GM21381 (cell line): Measurements from ENCODE around the gene E2F8.
"Not testable (repeated sequence)": the region's sequence is repeated elsewhere in the genome, so short reads cannot be mapped to it uniquely, and the experiment has no call there.

ENCODE experiments used
- ATAC-seq: cut with Tn5 transposase; IDR thresholded peaks from one replicate; pipeline ENCODE4 v1.9.1; 2021; ENCODE audit warnings: mild to moderate bottlenecking, moderate library complexity; ENCODE audit not compliant: unreplicated experiment

The E2F8 gene, protein sequence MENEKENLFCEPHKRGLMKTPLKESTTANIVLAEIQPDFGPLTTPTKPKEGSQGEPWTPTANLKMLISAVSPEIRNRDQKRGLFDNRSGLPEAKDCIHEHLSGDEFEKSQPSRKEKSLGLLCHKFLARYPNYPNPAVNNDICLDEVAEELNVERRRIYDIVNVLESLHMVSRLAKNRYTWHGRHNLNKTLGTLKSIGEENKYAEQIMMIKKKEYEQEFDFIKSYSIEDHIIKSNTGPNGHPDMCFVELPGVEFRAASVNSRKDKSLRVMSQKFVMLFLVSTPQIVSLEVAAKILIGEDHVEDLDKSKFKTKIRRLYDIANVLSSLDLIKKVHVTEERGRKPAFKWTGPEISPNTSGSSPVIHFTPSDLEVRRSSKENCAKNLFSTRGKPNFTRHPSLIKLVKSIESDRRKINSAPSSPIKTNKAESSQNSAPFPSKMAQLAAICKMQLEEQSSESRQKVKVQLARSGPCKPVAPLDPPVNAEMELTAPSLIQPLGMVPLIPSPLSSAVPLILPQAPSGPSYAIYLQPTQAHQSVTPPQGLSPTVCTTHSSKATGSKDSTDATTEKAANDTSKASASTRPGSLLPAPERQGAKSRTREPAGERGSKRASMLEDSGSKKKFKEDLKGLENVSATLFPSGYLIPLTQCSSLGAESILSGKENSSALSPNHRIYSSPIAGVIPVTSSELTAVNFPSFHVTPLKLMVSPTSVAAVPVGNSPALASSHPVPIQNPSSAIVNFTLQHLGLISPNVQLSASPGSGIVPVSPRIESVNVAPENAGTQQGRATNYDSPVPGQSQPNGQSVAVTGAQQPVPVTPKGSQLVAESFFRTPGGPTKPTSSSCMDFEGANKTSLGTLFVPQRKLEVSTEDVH

DNA sequence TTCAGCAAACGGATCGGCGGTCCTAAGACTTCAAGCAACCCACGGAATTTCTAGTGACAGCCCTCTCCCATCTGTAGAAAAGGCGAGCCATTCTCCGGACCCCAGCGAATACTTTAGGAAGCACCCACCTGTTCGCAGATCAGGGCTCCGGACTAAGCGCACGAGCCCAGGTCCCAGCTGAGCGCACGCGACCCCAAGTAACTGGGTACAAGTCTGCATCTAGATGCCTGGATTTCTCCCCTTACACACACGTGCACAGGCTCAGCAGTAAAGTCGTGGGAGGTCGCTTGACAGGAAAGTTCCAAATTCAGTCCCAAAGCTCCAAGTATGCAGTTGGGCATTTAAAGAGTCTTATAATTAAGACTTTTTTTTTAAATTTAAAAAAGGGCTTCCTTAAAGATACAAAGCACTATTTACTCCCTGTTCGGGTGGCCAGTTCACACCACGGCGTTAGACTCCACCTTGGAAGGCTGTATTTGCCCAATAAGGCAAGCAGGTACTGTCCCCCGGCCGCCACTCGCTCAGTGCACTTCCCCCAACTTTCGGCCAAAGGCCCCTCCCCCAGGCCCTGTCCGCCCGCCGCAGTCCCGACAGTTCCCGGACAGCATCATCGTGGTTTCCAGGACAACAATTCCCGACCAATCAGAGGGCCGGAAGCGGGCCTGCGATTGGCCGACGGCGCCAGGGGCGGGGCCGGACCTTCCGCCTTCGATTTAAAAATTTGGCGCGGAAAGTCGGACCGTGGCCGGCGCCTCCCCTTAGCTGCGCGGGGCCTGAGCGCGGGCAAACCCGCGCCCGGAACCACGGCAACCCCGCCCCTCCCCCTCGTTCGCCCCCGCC, at the start of gene E2F8:
Gene E2F8 (minus strand): TSS at position 526 of the 840 bp plus-strand sequence. CDS start 824 bp downstream, outside the sequence.
- ATAC-seq, result peak; percentile 84

DNA sequence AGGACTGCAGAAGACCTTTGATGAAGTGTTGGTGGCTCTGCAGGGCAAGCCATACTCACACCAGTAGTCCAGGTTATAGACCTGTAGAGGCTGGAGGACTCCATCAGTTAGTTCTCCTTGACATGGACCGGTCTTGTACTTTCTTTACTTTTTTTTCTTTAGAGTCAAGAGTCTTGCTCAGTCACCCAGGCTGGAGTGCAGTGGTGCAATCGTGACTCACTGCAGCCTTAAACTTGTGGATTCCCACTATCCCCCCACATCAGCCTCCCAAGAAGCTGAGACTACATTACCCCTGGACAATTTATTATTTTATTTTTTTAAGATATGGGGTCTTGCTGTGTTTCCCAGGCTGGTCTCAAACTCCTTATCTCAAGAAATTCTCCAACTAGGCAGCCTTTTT, 49.6 kb upstream of the E2F8 start:
- ATAC-seq, result no peak

DNA sequence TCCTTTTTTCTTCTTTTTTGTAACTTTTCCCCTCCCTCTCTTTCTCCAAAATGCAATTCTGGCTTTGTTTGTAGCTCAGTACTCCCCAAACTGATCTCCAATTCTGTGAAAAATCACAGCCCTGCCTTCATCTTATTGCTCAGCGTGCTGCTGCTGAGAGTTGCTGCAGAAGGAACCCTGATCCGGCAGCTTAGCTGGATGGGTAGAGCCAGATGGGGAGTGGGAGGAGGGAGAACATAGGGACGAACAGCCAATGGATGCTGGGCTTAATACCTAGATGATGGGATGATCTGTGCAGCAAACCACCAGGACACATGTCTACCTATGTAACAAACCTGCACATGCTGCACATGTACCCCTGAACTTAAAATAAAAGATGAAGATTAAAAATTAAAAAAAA, 47.5 kb upstream of the E2F8 start:
- no peak for ATAC-seq

DNA sequence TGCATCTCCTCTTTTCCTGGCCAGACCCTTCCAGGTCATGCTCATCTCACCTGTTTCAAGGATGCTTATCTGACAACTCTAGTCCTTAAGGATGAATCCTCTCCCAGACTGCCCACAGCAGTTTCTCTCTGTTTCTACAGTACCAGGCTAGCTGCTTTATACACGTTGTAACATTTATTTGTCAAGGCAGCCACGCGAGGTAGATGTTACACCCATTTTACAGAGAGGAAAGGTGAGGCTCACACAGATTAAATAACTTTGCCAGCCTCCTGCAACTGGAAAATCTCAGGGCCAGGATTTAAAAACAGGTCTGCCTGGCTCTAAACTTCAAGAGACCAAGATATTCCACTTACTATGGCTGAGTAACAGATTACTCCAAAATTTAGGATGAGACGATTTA, 45.7 kb upstream of the E2F8 start:
- no peak for ATAC-seq

DNA sequence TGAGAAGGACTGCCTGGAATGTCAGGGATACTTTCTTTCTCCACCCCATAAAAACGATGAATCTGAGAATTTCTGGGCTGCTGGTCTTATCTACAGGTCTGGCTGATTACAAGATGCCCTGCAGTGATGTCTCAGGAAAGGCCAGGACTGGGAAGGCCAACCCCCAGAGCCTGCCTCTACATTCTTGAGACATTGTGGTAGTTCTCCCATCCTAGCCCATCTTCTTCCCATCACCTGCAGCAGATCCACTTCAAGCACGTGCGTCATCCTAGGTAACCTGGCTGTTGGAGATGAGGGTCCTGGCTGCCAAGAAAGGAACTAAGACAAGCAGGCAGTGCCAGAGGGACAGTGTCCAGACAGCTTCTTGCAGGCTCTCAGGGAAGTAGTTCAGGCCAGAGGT, 44.1 kb upstream of the E2F8 start:
- ATAC-seq, result no peak

DNA sequence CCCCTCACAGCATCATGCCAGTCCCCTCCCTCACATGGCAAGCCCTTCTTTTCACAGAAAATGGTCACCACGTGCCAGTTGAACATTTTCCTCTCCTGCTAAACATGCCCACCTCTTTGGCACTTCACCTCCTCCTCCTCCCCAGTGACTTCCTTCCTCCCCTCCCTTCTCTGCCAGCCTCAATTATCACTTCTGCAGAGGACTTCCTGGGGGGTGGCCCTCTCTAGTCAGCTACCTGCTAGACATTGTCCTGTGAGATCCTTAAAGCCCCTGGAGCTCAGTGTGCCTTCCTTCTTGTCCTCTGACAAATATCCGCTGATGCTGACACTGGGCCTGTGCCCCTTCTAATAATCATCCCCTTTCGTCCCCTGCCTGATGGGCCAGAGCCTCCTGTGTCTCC, 43.2 kb upstream of the E2F8 start:
- no peak for ATAC-seq

DNA sequence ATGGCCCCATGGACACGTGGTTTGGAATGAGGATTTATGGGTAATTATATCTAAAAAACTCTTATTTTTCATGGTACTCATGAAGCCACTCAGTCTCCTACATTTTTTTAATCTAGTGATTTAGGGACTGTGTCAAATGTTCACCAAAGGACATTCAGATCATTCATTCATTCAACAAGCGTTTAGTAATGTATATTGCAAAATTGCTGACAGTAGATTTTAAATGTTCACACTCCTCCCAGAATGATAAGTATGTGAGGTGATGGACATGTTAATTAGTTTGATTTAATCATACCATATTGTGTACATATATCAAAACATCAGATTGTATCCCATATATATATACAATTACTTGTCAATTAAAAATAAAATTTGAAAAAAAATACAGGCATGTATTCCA, 40.8 kb upstream of the E2F8 start:
- no peak for ATAC-seq

DNA sequence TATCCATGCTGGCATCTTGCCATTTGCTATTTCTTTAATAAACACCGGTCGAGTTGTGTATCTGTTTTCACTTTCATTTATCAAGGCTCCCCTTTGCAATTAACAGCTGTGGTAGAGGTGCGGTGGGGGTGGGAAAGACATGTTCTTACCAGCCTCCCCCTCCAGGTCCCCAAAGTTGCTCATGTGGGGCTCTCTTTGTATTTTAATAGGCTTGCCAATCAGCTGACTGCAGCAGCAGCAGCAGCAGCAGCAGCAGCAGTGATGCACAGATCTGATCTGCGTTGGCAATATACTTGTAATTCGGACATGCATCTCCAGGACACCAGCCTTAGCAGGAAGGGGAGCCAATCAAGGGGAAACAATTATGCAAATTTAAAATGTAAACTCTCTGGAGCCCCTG, 40.3 kb upstream of the E2F8 start:
- peak; percentile 62 for ATAC-seq

DNA sequence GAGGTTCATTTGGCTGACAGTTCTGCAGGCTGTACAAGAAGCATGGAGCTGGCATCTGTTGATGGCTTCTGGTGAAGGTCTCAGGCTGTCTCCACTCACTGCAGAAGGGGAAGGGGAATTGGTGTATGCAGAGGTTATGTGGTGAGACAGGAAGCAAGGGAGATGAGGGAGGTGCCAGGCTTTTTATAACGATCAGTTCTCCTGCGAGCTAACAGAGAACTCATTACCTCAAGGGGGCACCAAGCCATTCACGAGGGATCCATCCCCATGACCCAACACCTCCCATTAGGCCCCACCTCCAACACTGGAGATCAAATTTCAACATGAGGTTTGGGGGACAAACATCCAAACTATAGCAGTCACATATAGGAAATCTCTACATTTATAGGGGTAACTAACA, 38.7 kb upstream of the E2F8 start:
- ATAC-seq, result no peak

DNA sequence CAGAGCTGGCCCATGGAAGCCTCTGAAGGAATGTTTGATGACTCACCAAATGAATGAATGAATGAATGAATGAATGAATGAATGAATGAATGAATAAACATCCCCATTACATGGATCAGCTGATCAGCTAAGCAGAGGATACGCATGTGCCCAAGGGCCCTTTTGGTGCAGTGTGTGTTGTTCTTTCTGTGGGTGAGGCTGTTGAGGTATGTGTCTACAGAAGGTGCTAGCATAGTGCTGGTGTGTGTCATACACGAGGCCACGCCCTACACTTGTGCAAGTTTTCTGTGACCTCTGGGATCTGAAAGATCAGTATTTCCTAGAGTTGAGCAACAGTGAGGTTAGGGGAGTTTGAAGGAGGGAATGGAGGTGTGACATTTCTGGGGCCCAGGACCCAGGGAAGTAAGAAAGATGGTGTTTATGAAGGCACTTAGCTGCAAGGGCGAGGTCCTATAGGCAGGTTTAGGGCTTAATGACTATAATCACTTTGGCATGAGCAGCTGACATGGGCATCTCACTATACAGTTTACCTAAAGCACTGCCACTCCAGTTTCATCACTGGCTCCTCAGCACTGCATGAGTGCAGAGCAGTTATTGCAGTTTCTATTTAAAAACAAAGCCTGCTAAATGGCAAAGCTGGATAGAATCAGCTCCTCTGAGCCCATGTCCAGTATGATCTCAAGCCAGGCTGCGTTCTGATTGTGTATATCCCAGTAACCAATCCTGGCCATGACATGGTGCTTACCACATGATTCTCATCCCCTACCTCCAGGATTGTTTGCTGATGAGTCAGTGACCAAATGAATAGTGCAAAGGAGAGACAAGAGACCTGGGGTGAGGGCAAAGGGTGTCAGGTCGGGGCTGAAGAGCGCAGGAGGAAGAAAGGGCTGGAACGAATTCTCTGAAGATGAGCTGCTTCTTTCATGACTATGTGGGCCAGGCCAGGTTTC, 36.4 kb upstream of the E2F8 start:
- ATAC-seq, result no peak

DNA sequence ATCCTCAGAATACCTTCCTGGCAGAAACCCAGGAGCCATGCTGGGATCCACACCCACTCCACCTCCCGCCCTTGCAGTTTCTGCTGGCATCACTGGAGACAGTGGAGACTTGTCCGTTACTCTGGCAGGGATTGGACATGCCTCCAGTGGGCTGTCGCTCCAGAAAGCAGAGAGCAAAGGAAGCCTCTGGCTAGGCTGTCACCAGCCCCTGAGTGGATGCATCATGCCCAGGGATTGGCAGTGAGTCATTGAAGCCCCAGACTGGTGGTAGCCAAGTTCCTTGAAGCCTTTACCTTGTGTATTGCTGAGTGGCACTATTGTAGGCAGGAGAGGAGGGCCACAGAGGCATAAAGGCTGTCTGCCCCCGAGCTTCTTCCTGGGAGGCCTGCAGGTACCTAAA, 34.8 kb upstream of the E2F8 start:
- ATAC-seq, result no peak

DNA sequence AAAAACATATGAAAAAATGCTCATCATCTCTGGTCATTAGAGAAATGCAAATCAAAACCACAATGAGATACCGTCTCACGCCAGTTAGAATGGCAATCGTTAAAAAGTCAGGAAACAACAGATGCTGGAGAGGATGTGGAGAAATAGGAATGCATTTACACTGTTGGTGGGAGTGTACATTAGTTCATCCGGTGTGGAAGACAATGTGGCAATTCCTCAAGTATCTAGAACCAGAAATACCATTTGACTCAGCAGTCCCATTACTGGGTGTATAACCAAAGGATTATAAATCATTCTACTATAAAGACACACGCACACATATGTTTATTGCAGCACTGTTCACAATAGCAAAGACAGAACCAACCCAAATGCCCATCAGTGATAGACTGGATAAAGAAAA, 32.5 kb upstream of the E2F8 start:
- not testable (repeated sequence) for ATAC-seq

DNA sequence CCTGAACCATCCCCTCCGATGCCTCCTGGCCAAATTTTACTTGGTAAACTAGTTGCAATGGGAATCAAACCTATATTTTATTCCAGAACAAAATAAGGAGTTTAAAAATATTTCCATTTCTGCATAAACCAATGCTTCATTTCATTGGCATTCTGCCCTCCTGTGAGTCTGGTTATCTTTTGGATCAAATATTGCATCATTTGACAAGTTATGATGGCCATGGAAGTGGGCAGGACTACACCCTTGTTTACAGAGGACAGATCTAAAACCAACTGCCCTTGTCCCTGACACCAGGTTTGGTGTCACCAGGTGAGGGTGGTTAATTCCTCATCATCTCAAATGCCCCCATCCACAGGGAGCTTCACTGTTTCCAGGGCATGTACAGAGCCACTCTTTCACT, 28.2 kb upstream of the E2F8 start:
- no peak for ATAC-seq

DNA sequence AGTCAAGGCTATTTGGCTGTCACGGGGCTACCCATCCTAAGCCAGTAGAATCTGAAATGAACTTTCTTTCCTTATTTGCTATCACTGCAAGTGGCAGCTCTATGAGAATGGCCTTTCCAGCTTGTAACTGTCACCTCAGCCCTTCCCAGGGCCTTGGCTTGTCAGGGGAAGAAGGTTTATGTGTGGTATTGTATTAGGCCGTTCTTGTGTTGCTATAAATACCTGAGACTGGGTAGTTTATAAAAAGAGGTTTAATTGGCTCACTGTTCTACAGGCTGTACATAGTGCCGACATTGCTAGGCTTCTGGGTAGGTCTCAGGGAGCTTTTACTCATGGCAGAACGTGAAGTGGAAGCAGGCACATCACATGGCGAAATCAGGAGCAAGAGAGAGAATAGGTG, 26.8 kb upstream of the E2F8 start:
- ATAC-seq, result no peak

DNA sequence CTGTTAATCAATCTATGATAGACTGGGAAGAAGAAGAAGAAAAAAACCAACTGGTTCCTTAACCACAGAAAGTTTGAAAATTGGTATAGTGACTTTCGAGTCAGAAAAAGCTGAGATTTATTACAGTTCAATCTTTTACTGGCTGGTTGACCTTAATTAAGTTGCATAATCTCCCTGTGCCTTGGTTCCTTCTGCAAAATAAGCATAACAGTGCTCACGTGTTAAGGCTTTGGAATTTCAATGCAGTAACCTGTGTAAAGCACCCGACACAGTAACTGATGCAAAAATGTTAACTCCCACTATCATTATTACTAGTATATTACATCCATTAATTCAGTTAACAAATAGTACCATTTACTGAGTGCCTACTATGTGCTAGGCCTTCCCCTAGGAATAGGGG, 22.6 kb upstream of the E2F8 start:
- no peak for ATAC-seq

DNA sequence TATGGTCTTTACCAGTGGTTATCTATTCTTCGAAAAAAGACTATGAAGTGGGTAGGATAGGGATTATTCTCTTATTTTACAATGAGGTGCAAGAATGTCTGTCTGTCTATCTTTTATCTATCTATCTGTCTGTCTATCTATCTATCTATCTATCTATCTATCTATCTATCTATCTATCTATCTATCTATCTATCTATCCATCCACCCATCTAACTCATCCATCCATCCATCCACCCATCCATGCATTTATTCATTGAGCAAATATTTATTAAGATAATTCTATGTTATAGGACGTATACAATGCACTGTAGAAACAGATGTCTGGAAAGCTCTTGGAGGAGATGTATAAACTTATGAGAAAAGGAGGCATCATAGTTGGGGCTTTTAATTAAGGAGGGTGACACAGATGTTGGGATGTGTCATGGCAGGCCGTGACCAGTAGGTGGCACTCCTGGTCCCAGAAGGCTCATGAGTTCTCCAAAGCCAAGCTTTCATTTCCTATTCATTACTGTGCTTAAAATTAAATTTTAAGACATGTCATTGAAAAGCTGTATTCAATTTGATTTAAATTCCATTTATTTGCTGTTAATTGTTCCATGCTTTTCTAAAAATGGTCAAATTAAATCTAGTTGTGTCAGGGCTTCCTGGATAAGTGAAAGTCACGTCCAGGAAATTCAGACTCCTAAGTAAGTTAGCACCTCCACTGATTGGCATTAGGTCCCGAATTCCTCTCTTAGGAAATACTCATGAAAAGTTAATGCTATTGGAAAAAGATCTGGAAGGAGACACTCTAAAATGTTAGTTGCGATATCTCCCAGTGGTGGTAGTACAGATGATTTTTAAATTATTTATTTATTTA, 19.0 kb upstream of the E2F8 start:
- no peak for ATAC-seq

DNA sequence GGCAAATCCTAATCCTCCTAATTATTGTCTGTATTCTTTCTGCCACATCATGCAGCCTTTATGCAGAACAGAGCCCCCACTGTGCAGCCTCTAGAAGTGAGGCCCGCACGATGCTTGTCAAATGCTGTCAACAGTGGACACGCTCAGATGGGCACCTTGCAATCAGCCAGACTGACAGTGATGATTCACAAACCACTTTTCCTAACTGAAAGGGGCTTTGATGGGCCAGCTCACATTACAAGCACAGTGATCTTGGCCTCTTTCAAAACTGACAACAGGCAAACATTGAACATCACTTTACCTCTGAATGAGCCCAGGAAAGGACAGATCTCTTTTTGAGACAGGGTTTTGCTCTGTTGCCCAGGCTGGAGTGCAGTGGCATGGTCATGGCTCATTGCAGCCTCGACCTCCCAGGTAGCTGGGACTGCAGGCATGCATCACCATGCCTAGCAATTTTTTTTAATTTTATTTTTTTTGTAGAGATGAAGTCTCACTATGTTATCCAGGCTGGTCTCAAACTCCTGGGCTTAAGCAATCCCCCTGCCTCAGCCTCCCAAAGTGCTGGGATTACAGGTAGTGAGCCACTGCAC, 18.0 kb upstream of the E2F8 start:
- no peak for ATAC-seq

DNA sequence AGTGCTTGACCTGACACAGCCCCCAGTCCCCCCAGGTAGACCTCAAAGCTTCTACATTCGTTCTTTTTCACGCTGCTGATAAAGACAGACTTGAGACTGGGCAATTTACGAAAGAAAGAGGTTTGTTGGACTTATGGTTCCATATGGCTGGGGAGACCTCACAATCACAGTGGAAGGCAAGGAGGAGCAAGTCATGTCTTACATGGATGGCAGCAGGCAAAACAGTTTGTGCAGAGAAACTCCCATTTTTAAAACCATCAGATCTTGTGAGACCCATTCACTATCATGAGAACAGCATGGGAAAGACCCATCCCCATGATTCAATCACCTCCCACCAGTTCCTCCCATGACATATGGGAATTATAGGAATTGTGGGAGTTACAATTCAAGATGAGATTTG, 13.7 kb upstream of the E2F8 start:
- not testable (repeated sequence) for ATAC-seq

DNA sequence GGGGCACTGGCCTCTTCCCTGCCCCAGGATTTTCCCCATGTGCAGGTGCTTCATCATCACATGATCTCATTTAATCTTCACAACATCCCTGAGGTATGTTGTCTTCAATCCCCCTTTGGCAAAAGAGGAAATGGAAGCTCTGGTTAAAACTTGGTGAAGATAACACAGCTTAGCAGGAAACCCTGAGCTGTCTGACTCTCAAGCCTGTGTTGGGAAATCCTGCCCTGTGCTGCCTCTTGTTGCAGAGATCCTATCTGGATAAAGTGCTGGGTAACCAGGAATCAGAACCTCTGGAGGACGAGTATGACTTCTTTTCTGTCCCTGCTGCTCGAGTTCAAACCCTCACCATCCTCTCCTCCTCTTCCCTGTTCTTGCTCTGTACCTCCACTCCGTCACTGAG, 13.1 kb upstream of the E2F8 start:
- no peak for ATAC-seq
